GM18870 (cell line): Measurements from ENCODE around the gene FBXO30.

Source experiments
- ATAC-seq: cut with Tn5 transposase; IDR thresholded peaks from one replicate; pipeline ENCODE4 v1.9.1; 2021; ENCODE audit warnings: moderate library complexity; ENCODE audit not compliant: unreplicated experiment

Gene FBXO30

DNA sequence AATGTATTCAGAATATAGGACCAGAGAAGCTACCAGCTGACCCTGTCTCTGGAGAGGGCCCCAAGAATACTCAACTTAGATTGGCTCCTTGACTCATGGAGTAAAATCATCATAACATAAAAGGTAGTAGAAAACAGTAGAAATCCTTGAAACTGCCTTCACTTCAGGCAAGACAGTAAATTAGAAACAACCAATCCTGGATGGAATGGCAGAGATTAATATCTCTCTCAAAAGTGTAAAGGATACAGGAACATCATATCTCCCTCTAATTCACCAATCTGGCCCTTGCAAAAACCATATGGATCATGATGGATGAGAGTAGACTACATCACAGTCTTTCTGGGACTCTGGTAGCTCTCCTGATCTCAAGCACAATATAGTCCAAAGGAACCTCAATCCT, 58.9 kb downstream of the FBXO30 start:
- no peak for ATAC-seq

DNA sequence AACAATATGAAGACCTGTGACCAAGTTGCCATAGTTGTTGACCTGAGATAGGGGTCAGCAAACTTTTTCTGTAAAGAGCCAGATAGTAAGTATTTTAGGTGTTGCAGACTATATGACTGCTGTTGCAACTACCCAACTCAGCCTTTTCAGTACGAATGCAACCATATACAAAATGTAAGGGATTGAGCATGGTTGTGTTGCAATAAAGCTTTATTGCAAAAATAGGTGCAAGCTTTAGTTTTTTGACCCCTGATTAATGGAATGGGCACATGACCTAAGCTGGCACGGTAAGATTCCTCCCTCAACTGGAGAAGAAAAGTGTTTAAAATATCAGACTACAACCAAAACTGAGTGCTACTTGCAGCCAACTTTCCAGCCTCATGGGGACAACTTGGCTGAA, 62.0 kb downstream of the FBXO30 start:
- ATAC-seq = no peak

DNA sequence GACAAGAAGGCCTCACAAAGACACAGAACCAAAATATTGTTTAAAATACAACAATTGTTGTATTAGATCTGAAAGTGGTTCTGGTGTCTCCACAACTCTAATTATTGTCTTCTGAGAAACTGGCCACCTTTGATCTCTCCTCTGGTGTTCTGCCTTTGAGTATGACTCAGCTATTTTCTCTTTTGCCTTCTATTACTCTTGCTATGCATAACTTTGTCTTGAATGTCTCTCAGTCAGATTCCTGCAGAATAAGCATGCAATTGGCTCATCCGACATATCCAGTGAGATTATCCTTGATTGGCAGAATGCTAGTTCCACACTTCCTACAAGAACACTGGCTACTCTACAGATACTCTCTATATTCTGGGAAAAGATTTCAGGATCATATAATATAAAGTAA, 65.0 kb downstream of the FBXO30 start:
- ATAC-seq = peak; percentile 96

DNA sequence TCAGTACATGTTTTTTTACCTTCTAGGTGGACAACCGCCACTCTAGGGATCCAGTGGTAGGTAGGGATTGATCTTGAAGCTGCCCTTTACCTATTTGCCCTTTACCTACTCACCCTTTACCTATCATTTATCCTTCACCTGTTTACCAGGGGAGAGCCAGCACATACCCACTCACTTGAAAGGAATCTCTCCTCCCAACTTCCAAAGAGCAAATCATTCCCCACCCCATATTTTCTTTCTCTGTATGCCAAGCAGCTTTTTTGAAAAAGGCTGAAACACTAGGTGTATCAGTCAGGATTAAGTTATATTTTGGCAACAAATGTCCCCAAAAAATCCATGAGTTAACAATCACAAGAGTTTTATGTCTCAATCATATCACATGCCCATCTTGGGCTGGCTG, 68.7 kb downstream of the FBXO30 start:
- no peak for ATAC-seq

DNA sequence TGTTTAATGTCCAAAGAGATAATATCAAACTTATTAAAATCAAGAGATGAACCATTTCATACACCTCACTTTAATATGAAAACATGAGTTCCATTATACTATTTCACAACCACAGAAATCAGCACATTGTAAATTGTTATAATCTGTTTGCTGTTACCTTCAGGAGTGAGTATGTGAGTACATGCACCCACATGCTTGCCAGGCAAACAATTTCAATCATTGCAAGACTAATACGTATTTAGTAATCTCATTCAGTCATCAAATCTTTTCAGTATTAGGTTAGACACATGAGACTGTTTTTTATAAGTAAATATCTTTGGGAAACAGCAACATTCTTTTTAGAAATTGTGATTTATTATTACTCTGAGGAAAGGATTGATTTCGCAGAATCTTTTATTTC, 70.0 kb downstream of the FBXO30 start:
- ATAC-seq = no peak
